B cell (primary cell): ENCODE data around the gene ADRA1B.

Experiments
- EZH2 ChIP-seq: IDR thresholded peaks from 2 replicates; pipeline ENCODE4 v1.6.1; 2012; ENCODE audit warnings: borderline replicate concordance, low read depth, mild to moderate bottlenecking, moderate library complexity, low read length; ENCODE audit not compliant: insufficient read depth, poor library complexity, severe bottlenecking
- TF ChIP-seq, protein P1 (sequence below): fragments of 200-600 bp; IDR thresholded peaks from one replicate; pipeline ENCODE4 v1.8.0; 2022; ENCODE audit warnings: antibody characterized with exemption, mild to moderate bottlenecking

DNA sequence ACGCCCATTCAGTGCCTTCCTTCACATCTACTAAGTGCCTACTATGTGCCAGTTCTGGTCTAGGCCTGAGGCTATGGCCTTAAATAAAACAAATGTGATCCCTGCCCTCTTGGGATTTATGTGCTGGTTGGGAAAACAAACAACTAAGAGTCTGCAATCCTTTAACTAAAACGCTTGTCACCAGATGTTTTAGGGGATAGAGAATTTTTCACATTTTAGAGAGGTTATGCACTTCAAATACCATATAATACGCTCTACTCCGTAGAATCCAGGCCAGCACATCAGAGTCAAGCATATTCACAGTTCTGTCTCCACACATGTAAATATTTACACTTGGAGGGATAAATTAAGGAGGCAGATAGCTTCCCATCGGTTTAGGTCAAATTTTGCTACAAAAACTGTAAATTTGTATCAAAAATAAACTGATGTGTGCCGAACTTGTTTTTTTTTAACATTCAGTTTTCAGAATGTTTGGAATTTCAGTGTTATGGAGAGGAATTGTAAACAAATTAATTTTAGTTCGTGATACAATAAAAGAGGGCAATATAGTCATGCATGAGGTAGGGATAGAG, 22.0 kb upstream of the ADRA1B start:
- TF ChIP-seq, protein P1, sequence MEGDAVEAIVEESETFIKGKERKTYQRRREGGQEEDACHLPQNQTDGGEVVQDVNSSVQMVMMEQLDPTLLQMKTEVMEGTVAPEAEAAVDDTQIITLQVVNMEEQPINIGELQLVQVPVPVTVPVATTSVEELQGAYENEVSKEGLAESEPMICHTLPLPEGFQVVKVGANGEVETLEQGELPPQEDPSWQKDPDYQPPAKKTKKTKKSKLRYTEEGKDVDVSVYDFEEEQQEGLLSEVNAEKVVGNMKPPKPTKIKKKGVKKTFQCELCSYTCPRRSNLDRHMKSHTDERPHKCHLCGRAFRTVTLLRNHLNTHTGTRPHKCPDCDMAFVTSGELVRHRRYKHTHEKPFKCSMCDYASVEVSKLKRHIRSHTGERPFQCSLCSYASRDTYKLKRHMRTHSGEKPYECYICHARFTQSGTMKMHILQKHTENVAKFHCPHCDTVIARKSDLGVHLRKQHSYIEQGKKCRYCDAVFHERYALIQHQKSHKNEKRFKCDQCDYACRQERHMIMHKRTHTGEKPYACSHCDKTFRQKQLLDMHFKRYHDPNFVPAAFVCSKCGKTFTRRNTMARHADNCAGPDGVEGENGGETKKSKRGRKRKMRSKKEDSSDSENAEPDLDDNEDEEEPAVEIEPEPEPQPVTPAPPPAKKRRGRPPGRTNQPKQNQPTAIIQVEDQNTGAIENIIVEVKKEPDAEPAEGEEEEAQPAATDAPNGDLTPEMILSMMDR = no peak
- TF ChIP-seq EZH2 = no peak
